H1 (cell line): Measurements from ENCODE around the gene ZSCAN12. TPM values are rescaled to one million over a fixed set of nuclear protein-coding genes. Genes with fewer than 3 reads are reported as not detected.

Source experiments
- CTCF ChIA-PET: fragments of 300-600 bp; sonication (Branson Sonifier 250); formaldehyde crosslinking; loops from one replicate; lab custom pipeline; 2021; ENCODE audit not compliant: partially characterized antibody; lab: Charles Lee
- POLR2A ChIA-PET: fragments of 300-600 bp; sonication (Branson Sonifier 250); formaldehyde crosslinking; loops from one replicate; lab custom pipeline; 2021; ENCODE audit warnings: inconsistent platforms; ENCODE audit not compliant: partially characterized antibody; lab: Charles Lee
- DNase-seq, 2 experiments: peaks; one replicate each; pipeline versions ENCODE4 v3.0.0 to v3.0.0-alpha.2; 2010 to 2022; ENCODE audit warnings: low spot score in 2 of 2, low read depth in 1 of 2, mixed read lengths in 1 of 2
- FAIRE-seq: peaks from 2 replicates; lab custom pipeline; 2011; peaks lifted over from hg19 to GRCh38; lab: Jason Lieb, UNC
- H2AFZ ChIP-seq: 2 replicates; pipeline ENCODE4 v1.8.1; 2012; ENCODE audit warnings: low read length, inconsistent platforms
- H2AK5ac ChIP-seq: 2 replicates; pipeline ENCODE4 v1.6.1; 2013; ENCODE audit warnings: low read depth, low read length
- H2BK120ac ChIP-seq: replicated peaks from 2 replicates; pipeline ENCODE3; 2013; ENCODE audit warnings: low read depth, low read length, inconsistent platforms
- H2BK12ac ChIP-seq: 2 replicates; pipeline ENCODE4 v1.6.1; 2013; ENCODE audit warnings: low read depth, low read length
- H2BK15ac ChIP-seq: 2 replicates; pipeline ENCODE4 v1.6.1; 2013; ENCODE audit warnings: low read length
- H2BK20ac ChIP-seq: 2 replicates; pipeline ENCODE4 v1.6.1; 2013; ENCODE audit warnings: low read length
- H2BK5ac ChIP-seq: 2 replicates; pipeline ENCODE4 v1.6.1; 2013; ENCODE audit warnings: low read depth, low read length
- H3K14ac ChIP-seq: 2 replicates; pipeline ENCODE4 v1.6.1; 2013; ENCODE audit warnings: inconsistent platforms; ENCODE audit not compliant: insufficient read length
- H3K18ac ChIP-seq: 2 replicates; pipeline ENCODE4 v1.6.1; 2013; ENCODE audit warnings: low read length; ENCODE audit errors: extremely low read depth
- H3K23ac ChIP-seq: 2 replicates; pipeline ENCODE4 v1.6.1; 2013; ENCODE audit warnings: inconsistent platforms; ENCODE audit not compliant: insufficient read length
- H3K23me2 ChIP-seq: 2 replicates; pipeline ENCODE4 v1.6.1; 2013; ENCODE audit warnings: low read depth, low read length
- H3K27ac ChIP-seq: 2 replicates; pipeline ENCODE4 v1.6.1; 2011; ENCODE audit warnings: low read depth, low read length, inconsistent platforms
- H3K27me3 ChIP-seq, 4 experiments: replicated peaks in 1 of 4; 1 replicate in 1 of 4; 2 replicates in 3 of 4; pipeline versions ENCODE4 v1.6.1 to v1.8.1; 2011 to 2013; ENCODE audit warnings: low read length in 3 of 4, mild to moderate bottlenecking in 3 of 4, inconsistent platforms in 2 of 4, mixed read lengths in 2 of 4, moderate library complexity in 1 of 4; ENCODE audit not compliant: control insufficient read depth in 3 of 4, insufficient read depth in 3 of 4; ENCODE audit errors: extremely low read depth in 1 of 4
- H3K36me3 ChIP-seq, 4 experiments: 2 replicates each; pipeline versions ENCODE4 v1.6.1 to v1.8.1; 2011 to 2013; ENCODE audit warnings: mild to moderate bottlenecking in 4 of 4, low read length in 3 of 4, moderate library complexity in 2 of 4, control low read depth in 1 of 4, inconsistent platforms in 1 of 4; ENCODE audit not compliant: insufficient read depth in 4 of 4, control insufficient read depth in 2 of 4
- H3K4ac ChIP-seq: replicated peaks from 2 replicates; pipeline ENCODE3; 2013; ENCODE audit warnings: low read length, low read depth, mixed read lengths, inconsistent platforms; ENCODE audit not compliant: insufficient read length
- H3K4me1 ChIP-seq, 4 experiments: replicated peaks in 1 of 4; 1 replicate in 1 of 4; 2 replicates in 3 of 4; pipeline versions ENCODE4 v1.6.1 to v1.8.1; 2011 to 2013; ENCODE audit warnings: low read length in 3 of 4, inconsistent platforms in 2 of 4, mixed read lengths in 1 of 4; ENCODE audit not compliant: insufficient read depth in 4 of 4, control insufficient read depth in 3 of 4
- H3K4me2 ChIP-seq, 2 experiments: 2 replicates each; pipeline versions ENCODE4 v1.6.1 to v1.8.1; 2011 to 2013; ENCODE audit warnings: low read depth in 2 of 2, low read length in 2 of 2, control low read depth in 1 of 2, inconsistent platforms in 1 of 2, mild to moderate bottlenecking in 1 of 2; ENCODE audit not compliant: insufficient read depth in 1 of 2
- H3K4me3 ChIP-seq, 4 experiments: fragments of 200-600, 300-600 bp in 1 of 4; sonication (generic), shearing (Covaris generic), sonication (Bioruptor Twin) in 1 of 4; 2 replicates each; pipeline versions ENCODE4 v1.5.1 to v1.8.1; 2011 to 2016; ENCODE audit warnings: low read length in 4 of 4, low read depth in 3 of 4, control low read depth in 2 of 4, inconsistent platforms in 2 of 4, mild to moderate bottlenecking in 2 of 4, mixed read lengths in 1 of 4, moderate library complexity in 1 of 4; ENCODE audit not compliant: insufficient read depth in 2 of 4; ENCODE audit errors: extremely low read depth in 1 of 4
- H3K56ac ChIP-seq: replicated peaks from 2 replicates; pipeline ENCODE3; 2013; ENCODE audit warnings: low read depth, mild to moderate bottlenecking, mixed read lengths, low read length, inconsistent platforms; ENCODE audit not compliant: insufficient read length
- H3K79me1 ChIP-seq: 2 replicates; pipeline ENCODE4 v1.6.1; 2013; ENCODE audit warnings: low read depth, low read length, control low read depth
- H3K79me2 ChIP-seq, 2 experiments: 2 replicates each; pipeline versions ENCODE4 v1.6.1 to v1.8.1; 2012 to 2013; ENCODE audit warnings: low read length in 2 of 2, mild to moderate bottlenecking in 2 of 2, inconsistent platforms in 1 of 2; ENCODE audit not compliant: insufficient read depth in 2 of 2, control insufficient read depth in 1 of 2
- H3K9ac ChIP-seq, 4 experiments: replicated peaks in 1 of 4; 1 replicate in 1 of 4; 2 replicates in 3 of 4; pipeline versions ENCODE4 v1.6.1 to v1.8.1; 2011 to 2013; ENCODE audit warnings: low read depth in 3 of 4, low read length in 3 of 4, control low read depth in 2 of 4, mild to moderate bottlenecking in 2 of 4, moderate library complexity in 2 of 4, inconsistent platforms in 1 of 4; ENCODE audit errors: extremely low read depth in 1 of 4
- H3K9me3 ChIP-seq, 2 experiments: 2 replicates each; pipeline versions ENCODE4 v1.6.1 to v1.8.1; 2012 to 2013; ENCODE audit warnings: mild to moderate bottlenecking in 2 of 2, moderate library complexity in 2 of 2, control low read depth in 1 of 2, inconsistent platforms in 1 of 2, low read depth in 1 of 2, low read length in 1 of 2, mixed read lengths in 1 of 2; ENCODE audit not compliant: insufficient read depth in 2 of 2
- H4K20me1 ChIP-seq, 2 experiments: replicated peaks in 1 of 2; 2 replicates each; pipeline versions ENCODE3 to v1.8.1; 2011 to 2013; ENCODE audit warnings: inconsistent platforms in 2 of 2, low read length in 2 of 2, mild to moderate bottlenecking in 1 of 2; ENCODE audit not compliant: insufficient read depth in 2 of 2, control insufficient read depth in 1 of 2
- H4K5ac ChIP-seq: 2 replicates; pipeline ENCODE4 v1.6.1; 2013; ENCODE audit warnings: low read length, low read depth, mixed read lengths, inconsistent platforms; ENCODE audit not compliant: insufficient read length
- H4K8ac ChIP-seq: 2 replicates; pipeline ENCODE4 v1.8.0; 2013; ENCODE audit warnings: mild to moderate bottlenecking, moderate library complexity, low read length, inconsistent platforms; ENCODE audit not compliant: insufficient read depth; ENCODE audit errors: extremely low read depth
- H4K91ac ChIP-seq: replicated peaks from 2 replicates; pipeline ENCODE3; 2013; ENCODE audit warnings: low read length, mixed read lengths, inconsistent platforms; ENCODE audit not compliant: insufficient read length
- BCL11A ChIP-seq, 2 experiments: IDR thresholded peaks; one replicate each; pipeline ENCODE4 v1.6.1; 2011; ENCODE audit warnings: low read depth in 2 of 2, low read length in 2 of 2, mild to moderate bottlenecking in 2 of 2
- CBX8 ChIP-seq: fragments of 300-800, 300-1000 bp; sonication (generic); IDR thresholded peaks from 2 replicates; pipeline ENCODE4 v1.7.1; 2016; ENCODE audit warnings: low read depth, low read length, borderline replicate concordance
- EGR1 ChIP-seq: IDR thresholded peaks from 2 replicates; pipeline ENCODE4 v1.6.1; 2011; ENCODE audit warnings: low read depth, low read length, borderline replicate concordance
- HDAC2 ChIP-seq, 2 experiments: fragments of 300-600 bp in 1 of 2; sonication (generic) in 1 of 2; IDR thresholded peaks; 2 replicates each; pipeline ENCODE4 v1.6.1; 2011 to 2012; ENCODE audit warnings: low read depth in 2 of 2, low read length in 2 of 2, mild to moderate bottlenecking in 2 of 2, moderate library complexity in 2 of 2, borderline replicate concordance in 1 of 2, inconsistent platforms in 1 of 2
- JUND ChIP-seq: IDR thresholded peaks from 2 replicates; pipeline ENCODE4 v1.6.1; 2011; ENCODE audit warnings: mild to moderate bottlenecking, improper control_type of control experiment, low read length
- KDM4A ChIP-seq: IDR thresholded peaks from one replicate; pipeline ENCODE4 v1.7.1; 2012; ENCODE audit warnings: low read depth, mild to moderate bottlenecking, moderate library complexity, low read length, inconsistent platforms; ENCODE audit not compliant: severe bottlenecking
- KDM5A ChIP-seq: fragments of 200-600 bp; IDR thresholded peaks from 2 replicates; pipeline ENCODE4 v1.7.1; 2012; ENCODE audit warnings: mild to moderate bottlenecking, low read length, inconsistent platforms, mixed read lengths
- SIX5 ChIP-seq: IDR thresholded peaks from 2 replicates; pipeline ENCODE4 v1.6.1; 2011; ENCODE audit warnings: mild to moderate bottlenecking, low read depth, low read length
- SP2 ChIP-seq: IDR thresholded peaks from 2 replicates; pipeline ENCODE4 v1.6.1; 2012; ENCODE audit warnings: mild to moderate bottlenecking, low read length, inconsistent platforms
- ZNF274 ChIP-seq: IDR thresholded peaks from 2 replicates; pipeline ENCODE4 v1.7.0; 2012; ENCODE audit warnings: low read length, borderline replicate concordance; ENCODE audit errors: extremely low read depth
- WGBS, 2 experiments: shearing (Covaris generic) in 1 of 2; methylation state at CpG; one replicate each; pipeline versions ENCODE4 v1.1.6 to v1.1.7; 2013 to 2015; ENCODE audit warnings: low lambda C conversion rate in 2 of 2, mixed read lengths in 2 of 2, inconsistent platforms in 1 of 2, low coverage in 1 of 2, missing lambda C conversion rate in 1 of 2; ENCODE audit not compliant: insufficient replicate concordance in 2 of 2, insufficient coverage in 1 of 2, insufficient read length in 1 of 2; ENCODE audit errors: extremely low coverage in 1 of 2, missing lambda C conversion rate in 1 of 2; 5-methylcytosine and 5-hydroxymethylcytosine counted together
- polyA plus RNA-seq, 7 experiments: library from polyadenylated mRNA; depleted of rRNA in 3 of 7; stranded (reverse) in 5 of 7; unstranded in 2 of 7; fragments of >200 nt in 5 of 7; fragments of 200-250 nt in 2 of 7; gene quantifications; 1 replicate in 5 of 7; 2 replicates in 1 of 7; 4 replicates in 1 of 7; pipeline versions ENCODE4 v1.2.1 to v1.2.3, GENCODE V29; 2011 to 2013; ENCODE audit warnings: missing spikeins in 2 of 7, mixed read lengths in 2 of 7
- total RNA-seq: library from RNA; stranded (reverse); fragmentation: NEBNext Ultra II Directional; extraction: Animal tissue kit (Norgen Biotek cat#: 25700); gene quantifications from 2 replicates; pipeline ENCODE4 v1.2.1, GENCODE V29; 2021

Gene ZSCAN12
- total and polyA plus RNA-seq, 2 of the 8 experiments (the other 6 are each of a cell fraction or from before 2014, with no cell fraction given): 2.2 to 9.6 TPM

- H2BK5ac ChIP-seq: no peak overlapping the region
- no peak overlapping the region for H3K18ac ChIP-seq
- POLR2A ChIA-PET: interaction anchor here (0.8 to 6.2 kb wide), 15 partner anchors 12 to 246 kb away, joined by 3 to 62 read pairs (median 5); partner anchors contain the start of genes ZKSCAN3, ZKSCAN4, ZSCAN12 and ZSCAN26
- H3K79me2 ChIP-seq: peaks cover 0 to 12% of the 10 kb centered on the region in 2 experiments; a peak in 1 of 4 replicates
- FAIRE-seq (peak; percentile 95), DNase-seq (peak; percentile 87 to 94)
- no peak overlapping the region for H2BK15ac ChIP-seq
- peak overlapping the region; percentile 41; the same call in 1 of the 2 replicates for H3K27ac ChIP-seq
- H3K4me3 ChIP-seq: peak overlapping the region; percentile 52 to 68 (median 61)
- CTCF ChIA-PET: interaction anchor here (0.7 to 5.1 kb wide), 17 partner anchors 8 to 261 kb away, joined by 3 to 34 read pairs (median 4); partner anchors contain the start of genes GPX6 and ZSCAN12
- no peaks in the 10 kb centered on the region for H3K27me3 ChIP-seq
- H3K36me3 ChIP-seq: peaks cover 3 to 52% (median 21%) of the 10 kb centered on the region in 4 experiments
- H2BK20ac ChIP-seq: no peak overlapping the region
- no peak overlapping the region for H3K14ac ChIP-seq
- H3K9me3 ChIP-seq: no peaks in the 10 kb centered on the region; a peak in 1 of 4 replicates
- H2BK120ac ChIP-seq: no peak overlapping the region
- peak overlapping the region; percentile 60 to 80 for H3K4me2 ChIP-seq
- H3K79me1 ChIP-seq: no peaks in the 10 kb centered on the region; the same call in 1 of the 2 replicates
- H4K8ac ChIP-seq: peak overlapping the region; percentile 35; the same call in 1 of the 2 replicates
- peak overlapping the region; percentile 24; the same call in 1 of the 2 replicates for H2AFZ ChIP-seq
- H4K91ac ChIP-seq: no peak overlapping the region
- H3K23ac ChIP-seq: no peak overlapping the region
- H4K5ac ChIP-seq: peak overlapping the region; percentile 47
- no peak overlapping the region for H2BK12ac ChIP-seq
- H4K20me1 ChIP-seq: peaks cover 2 to 3% of the 10 kb centered on the region in 2 experiments
- no peaks in the 10 kb centered on the region for H3K23me2 ChIP-seq
- WGBS, 2 experiments: 12% methylated on average over 31 of the region's 31 CpGs; no CpG with 5 or more reads in 1 of the 2 experiments
- no peak overlapping the region for H2AK5ac ChIP-seq
- no peak overlapping the region for H3K56ac ChIP-seq
- H3K4ac ChIP-seq: no peak overlapping the region
- H3K4me1 ChIP-seq: peaks cover 0 to 3% (median 1%) of the 10 kb centered on the region in 4 experiments; a peak in 3 of 7 replicates
- peak overlapping the region; percentile 9 to 60 (median 56) for H3K9ac ChIP-seq
- TF ChIP-seq SP2 (peak; percentile 89), KDM4A (peak; percentile 18), SIX5 (no peak), EGR1 (peak; percentile 74), HDAC2 (IDR thresholded peaks at IDR 0.05; ENCODE audit: borderline replicate concordance in 1 of 2, low read depth in 2 of 2, low read length in 2 of 2) (0 out of 4 replicates have a peak, but pooled peaks of 1 of the 2 experiments have one; percentile 46), ZNF274 (no peak), JUND (no peak; the same call in 1 of the 2 replicates), CBX8 (no peak), BCL11A (IDR thresholded peaks at IDR 0.05; ENCODE audit: low read depth in 2 of 2, low read length in 2 of 2) (no peak), KDM5A (no peak)
These were observed 16.1 kb downstream of the ZSCAN12 start for GRCh38 chr6:28383235-28384142.
